Sigmoid colon (tissue), 7 donors: ENCODE data around the gene UGT2B7. TPM values are rescaled to one million over a fixed set of nuclear protein-coding genes. Genes with fewer than 3 reads are reported as not detected.
"Not testable (repeated sequence)": the region's sequence is repeated elsewhere in the genome, so short reads cannot be mapped to it uniquely, and the experiment has no call there.

Source experiments
- DNase-seq: peaks from one replicate; pipeline ENCODE4 v3.0.0-alpha.2; 2019
- H3K27ac ChIP-seq, 4 donors: fragments of 200-600 bp; sonication (generic); one replicate each; pipeline ENCODE4 v1.5.1; 2016 to 2019; ENCODE audit warnings: mild to moderate bottlenecking in 1 of 4
- H3K27me3 ChIP-seq, 3 donors: fragments of 200-600 bp; sonication (generic); one replicate each; pipeline ENCODE4 v1.5.1; 2019; ENCODE audit warnings: mild to moderate bottlenecking in 1 of 3
- H3K36me3 ChIP-seq, 4 donors: fragments of 200-600 bp; sonication (generic); one replicate each; pipeline ENCODE4 v1.5.1; 2016 to 2019
- H3K4me1 ChIP-seq, 4 donors: fragments of 200-600 bp; sonication (generic); one replicate each; pipeline ENCODE4 v1.5.1; 2017 to 2019
- H3K4me3 ChIP-seq, 4 donors: fragments of 200-600 bp; sonication (generic); one replicate each; pipeline ENCODE4 v1.5.1; 2017 to 2019; ENCODE audit warnings: mild to moderate bottlenecking in 2 of 4, moderate library complexity in 1 of 4
- H3K9me3 ChIP-seq, 4 donors: fragments of 200-600 bp in 3 of 4; sonication (generic) in 3 of 4; one replicate each; pipeline versions ENCODE4 v1.5.1 to v1.6.1; 2013 to 2019
- CTCF ChIP-seq, 4 experiments: fragments of 450-650 bp in 3 of 4; fragments of 200-600 bp in 1 of 4; IDR thresholded peaks; one replicate each; pipeline ENCODE4 v1.5.1; 2016 to 2019; ENCODE audit warnings: antibody characterized with exemption in 4 of 4, mild to moderate bottlenecking in 3 of 4, moderate library complexity in 2 of 4
- EP300 ChIP-seq, 4 donors: sonication (generic); formaldehyde crosslinking; IDR thresholded peaks; one replicate each; pipeline ENCODE4 v1.6.1; 2017; ENCODE audit warnings: antibody characterized with exemption in 4 of 4
- POLR2A ChIP-seq, 2 donors: fragments of 450-650 bp; IDR thresholded peaks; one replicate each; pipeline ENCODE4 v1.6.1; 2016; ENCODE audit warnings: antibody characterized with exemption in 2 of 2, mild to moderate bottlenecking in 2 of 2, moderate library complexity in 2 of 2
- POLR2AphosphoS5 ChIP-seq, 4 donors: sonication (generic); formaldehyde crosslinking; IDR thresholded peaks; one replicate each; pipeline ENCODE4 v1.6.1; 2017; ENCODE audit warnings: antibody characterized with exemption in 4 of 4
- WGBS, 2 donors: extraction: QIAGEN DNeasy Blood & Tissue Kit; methylation state at CpG; one replicate each; pipeline ENCODE4 v1.1.7; 2013; 5-methylcytosine and 5-hydroxymethylcytosine counted together
- intact Hi-C: fragments of 100-400 bp; cut with DNase I; formaldehyde crosslinking; loops from one replicate; pipeline ENCODE4 v1.15.1; 2023
- polyA plus RNA-seq, 3 donors: library from polyadenylated mRNA; stranded (reverse); fragments of 200-250 nt; gene quantifications; one replicate each; pipeline ENCODE4 v1.2.3, GENCODE V29; 2013
- total RNA-seq, 4 donors: library from RNA; depleted of rRNA; stranded (reverse); fragments of >200 nt; gene quantifications; one replicate each; pipeline ENCODE4 v1.1.0, GENCODE V29; 2016
- donor health status: healthy with polysubstance abuse.
- donor health status: Bipolar disorder and iron deficiency.
- donor health status: healthy.

The UGT2B7 gene
- total and polyA plus RNA-seq, 7 donors = 1.6 to 2.5 (median 2.4) TPM; not detected in 4

- DNase-seq = no peak
- no peaks in the 10 kb centered on the region for H3K4me1 ChIP-seq
- intact Hi-C loops = no loop called here
- TF ChIP-seq POLR2AphosphoS5 (IDR thresholded peaks at IDR 0.05) (no peak), EP300 (IDR thresholded peaks at IDR 0.05) (no peak), CTCF (IDR thresholded peaks at IDR 0.05) (no peak), POLR2A (IDR thresholded peaks at IDR 0.05) (no peak)
- H3K4me3 ChIP-seq = no peak overlapping the region
- no peaks in the 10 kb centered on the region for H3K27me3 ChIP-seq
- H3K27ac ChIP-seq = no peak overlapping the region
- no peaks in the 10 kb centered on the region for H3K36me3 ChIP-seq
- H3K9me3 ChIP-seq = no peaks in the 10 kb centered on the region
- WGBS, 2 donors = 91 to 97% methylated on average over 3 of the region's 3 CpGs
Observed at GRCh38 chr4:69093681-69094080, 2.6 kb upstream of the UGT2B7 start.

GRCh38 chr4:69095301-69095731 is 958 bp upstream of the UGT2B7 start:
- H3K27ac ChIP-seq = no peak overlapping the region
- no peak for DNase-seq
- H3K4me3 ChIP-seq = no peak overlapping the region
- no peak for TF ChIP-seq POLR2A (IDR thresholded peaks at IDR 0.05)
- no peak for TF ChIP-seq POLR2AphosphoS5 (IDR thresholded peaks at IDR 0.05)
- TF ChIP-seq CTCF (IDR thresholded peaks at IDR 0.05) = no peak
- no peak for TF ChIP-seq EP300 (IDR thresholded peaks at IDR 0.05)
- H3K4me1 ChIP-seq = no peaks in the 10 kb centered on the region
- intact Hi-C loops = no loop called here
- 23 to 31% methylated on average over 2 of the region's 2 CpGs for WGBS, 2 donors
- H3K9me3 ChIP-seq = no peaks in the 10 kb centered on the region
- no peaks in the 10 kb centered on the region for H3K36me3 ChIP-seq
- no peaks in the 10 kb centered on the region for H3K27me3 ChIP-seq

GRCh38 chr4:69096810-69097209 is 536 bp downstream of the UGT2B7 start:
- no peak for DNase-seq
- intact Hi-C loops = no loop called here
- TF ChIP-seq POLR2A (IDR thresholded peaks at IDR 0.05) (no peak), POLR2AphosphoS5 (IDR thresholded peaks at IDR 0.05) (no peak), EP300 (IDR thresholded peaks at IDR 0.05) (no peak), CTCF (IDR thresholded peaks at IDR 0.05) (no peak)
- Histone ChIP-seq H3K9me3 (no peaks in the 10 kb centered on the region), H3K27ac (no peak overlapping the region), H3K36me3 (no peaks in the 10 kb centered on the region), H3K27me3 (no peaks in the 10 kb centered on the region), H3K4me3 (no peak overlapping the region), H3K4me1 (no peaks in the 10 kb centered on the region)
- 28 to 60% methylated on average over 3 of the region's 3 CpGs for WGBS, 2 donors

- DNase-seq = no peak
- Histone ChIP-seq H3K9me3 (no peaks in the 10 kb centered on the region), H3K36me3 (no peaks in the 10 kb centered on the region), H3K4me3 (no peak overlapping the region), H3K27me3 (no peaks in the 10 kb centered on the region), H3K4me1 (no peaks in the 10 kb centered on the region), H3K27ac (no peak overlapping the region)
- 20 to 70% methylated on average over 4 of the region's 4 CpGs for WGBS, 2 donors
- intact Hi-C loops = no loop called here
- no peak for TF ChIP-seq POLR2AphosphoS5 (IDR thresholded peaks at IDR 0.05)
- TF ChIP-seq EP300 (IDR thresholded peaks at IDR 0.05) = no peak
- TF ChIP-seq CTCF (IDR thresholded peaks at IDR 0.05) = no peak
- TF ChIP-seq POLR2A (IDR thresholded peaks at IDR 0.05) = no peak
Observed at GRCh38 chr4:69098470-69098869, 2.2 kb downstream of the UGT2B7 start.

GRCh38 chr4:69099910-69100309 is 3.6 kb downstream of the UGT2B7 start:
- Histone ChIP-seq H3K9me3 (no peaks in the 10 kb centered on the region), H3K4me3 (no peak overlapping the region), H3K4me1 (no peaks in the 10 kb centered on the region), H3K27ac (no peak overlapping the region), H3K27me3 (no peaks in the 10 kb centered on the region), H3K36me3 (no peaks in the 10 kb centered on the region)
- intact Hi-C loops = no loop called here
- DNase-seq = no peak
- WGBS, 2 donors = 78 to 90% methylated on average over 4 of the region's 4 CpGs
- TF ChIP-seq POLR2AphosphoS5 (IDR thresholded peaks at IDR 0.05) (no peak), POLR2A (IDR thresholded peaks at IDR 0.05) (no peak), CTCF (IDR thresholded peaks at IDR 0.05) (no peak), EP300 (IDR thresholded peaks at IDR 0.05) (no peak)

- DNase-seq, H3K4me1 ChIP-seq, H3K36me3 ChIP-seq, H3K27ac ChIP-seq, H3K27me3 ChIP-seq, intact Hi-C loops, H3K9me3 ChIP-seq, H3K4me3 ChIP-seq: not testable (repeated sequence)
- 66 to 79% methylated on average over 2 of the region's 2 CpGs for WGBS, 2 donors
Observed at GRCh38 chr4:69102668-69103067, 6.4 kb downstream of the UGT2B7 start.
